Thoracic aorta (tissue), 2 donors: ENCODE measurements around the gene SH3GLB2. TPM values are rescaled to one million over a fixed set of nuclear protein-coding genes. Genes with fewer than 3 reads are reported as not detected.

Source experiments
- ATAC-seq: fragments of 150-250 bp; one replicate; pipeline ENCODE4 v1.8.0; 2017; ENCODE audit warnings: low read depth; ENCODE audit not compliant: insufficient number of reproducible peaks, low FRiP score
- DNase-seq: peaks from one replicate; pipeline ENCODE4 v3.0.0-alpha.2; 2020; ENCODE audit warnings: low spot score
- H3K27ac ChIP-seq, 2 donors: fragments of 200-600 bp; sonication (generic); 1 replicate in 1 of 2; 2 replicates in 1 of 2; pipeline ENCODE4 v1.5.1; 2016; ENCODE audit warnings: mild to moderate bottlenecking in 2 of 2, moderate library complexity in 2 of 2
- H3K27me3 ChIP-seq: fragments of 200-600 bp; sonication (generic); replicated peaks from 2 replicates; pipeline ENCODE4 v1.6.0; 2016; ENCODE audit warnings: mild to moderate bottlenecking; ENCODE audit not compliant: insufficient read depth
- H3K36me3 ChIP-seq: fragments of 200-600 bp; sonication (generic); one replicate; pipeline ENCODE4 v1.5.1; 2016
- H3K4me1 ChIP-seq, 2 donors: fragments of 200-600 bp; sonication (generic); 1 replicate in 1 of 2; 2 replicates in 1 of 2; pipeline versions ENCODE4 v1.5.1 to v1.6.0; 2016; ENCODE audit warnings: low read depth in 2 of 2, mild to moderate bottlenecking in 1 of 2; ENCODE audit not compliant: control insufficient read depth in 1 of 2
- H3K4me3 ChIP-seq: fragments of 200-600 bp; sonication (generic); 2 replicates; pipeline ENCODE4 v1.5.1; 2016; ENCODE audit warnings: mild to moderate bottlenecking
- H3K9me3 ChIP-seq: fragments of 200-600 bp; sonication (generic); 2 replicates; pipeline ENCODE4 v1.5.1; 2016
- CTCF ChIP-seq: fragments of 200-600 bp; sonication (generic); IDR thresholded peaks from one replicate; pipeline ENCODE4 v1.5.1; 2019; ENCODE audit warnings: antibody characterized with exemption
- total RNA-seq, 2 donors: library from RNA; depleted of rRNA; stranded (reverse); fragments of >200 nt; gene quantifications; one replicate each; pipeline versions ENCODE4 v1.1.0 to v1.2.3, GENCODE V29; 2016

Gene SH3GLB2
- total RNA-seq = 100 to 1,000 TPM; 101 to 184 TPM

- ATAC-seq = peak; percentile 73
- Histone ChIP-seq H3K9me3 (no peaks in the 10 kb centered on the region), H3K36me3 (no peaks in the 10 kb centered on the region), H3K4me1 (peaks cover 10 to 31% of the 10 kb centered on the region in 2 donors), H3K4me3 (peak within 1 kb of the TSS; percentile 94), H3K27ac (peak within 1 kb of the TSS; percentile 69 to 75), H3K27me3 (no peaks in the 10 kb centered on the region)
- DNase-seq = peak; percentile 64
- peak; percentile 80 for TF ChIP-seq CTCF
Observed at GRCh38 chr9:129028192-129028966, at the start of gene SH3GLB2. Gene SH3GLB2 (minus strand): TSS chr9:129028331. CDS start chr9:129028154, 177 bp downstream.

- ATAC-seq (no peak), DNase-seq (no peak)
- TF ChIP-seq CTCF = no peak
Observed at GRCh38 chr9:129077236-129077635, 49.1 kb upstream of the SH3GLB2 start.

GRCh38 chr9:129076640-129077037 lies 48.5 kb upstream of the SH3GLB2 start:
- no peak for TF ChIP-seq CTCF
- DNase-seq (no peak), ATAC-seq (no peak)

More at GRCh38 chr9:129077236-129077635, 49.1 kb upstream of the SH3GLB2 start:
- Histone ChIP-seq H3K4me3 (no peak overlapping the region), H3K27me3 (no peaks in the 10 kb centered on the region), H3K9me3 (no peaks in the 10 kb centered on the region), H3K27ac (no peak overlapping the region), H3K36me3 (no peaks in the 10 kb centered on the region), H3K4me1 (peaks cover 7 to 15% of the 10 kb centered on the region in 2 donors)

GRCh38 chr9:129075996-129076639 lies 48.0 kb upstream of the SH3GLB2 start:
- Histone ChIP-seq H3K4me1 (peaks cover 0 to 7% of the 10 kb centered on the region in 2 donors), H3K36me3 (no peaks in the 10 kb centered on the region), H3K27ac (no peak overlapping the region), H3K9me3 (no peaks in the 10 kb centered on the region), H3K27me3 (no peaks in the 10 kb centered on the region), H3K4me3 (no peak overlapping the region)
- no peak for TF ChIP-seq CTCF
- DNase-seq (no peak), ATAC-seq (no peak)

More at GRCh38 chr9:129076640-129077037, 48.5 kb upstream of the SH3GLB2 start:
- Histone ChIP-seq H3K4me1 (peaks cover 1 to 9% of the 10 kb centered on the region in 2 donors), H3K9me3 (no peaks in the 10 kb centered on the region), H3K27ac (no peak overlapping the region), H3K27me3 (no peaks in the 10 kb centered on the region), H3K4me3 (no peak overlapping the region), H3K36me3 (no peaks in the 10 kb centered on the region)

GRCh38 chr9:129074106-129074505 lies 46.0 kb upstream of the SH3GLB2 start:
- no peak overlapping the region for H3K27ac ChIP-seq
- no peak for ATAC-seq
- H3K9me3 ChIP-seq = no peaks in the 10 kb centered on the region
- H3K36me3 ChIP-seq = no peaks in the 10 kb centered on the region
- DNase-seq = no peak
- H3K27me3 ChIP-seq = no peaks in the 10 kb centered on the region
- H3K4me1 ChIP-seq = no peaks in the 10 kb centered on the region
- no peak for TF ChIP-seq CTCF
- H3K4me3 ChIP-seq = no peak overlapping the region
